ENCODE results near the gene ZNF768. TPM values are rescaled to one million over a fixed set of nuclear protein-coding genes. Genes with fewer than 3 reads are reported as not detected.

Gene ZNF768
- total and polyA plus RNA-seq, 2 of the 13 experiments (the other 11 are each of a cell fraction or from before 2014, with no cell fraction given), result 26.7 to 34.4 TPM

DNA sequence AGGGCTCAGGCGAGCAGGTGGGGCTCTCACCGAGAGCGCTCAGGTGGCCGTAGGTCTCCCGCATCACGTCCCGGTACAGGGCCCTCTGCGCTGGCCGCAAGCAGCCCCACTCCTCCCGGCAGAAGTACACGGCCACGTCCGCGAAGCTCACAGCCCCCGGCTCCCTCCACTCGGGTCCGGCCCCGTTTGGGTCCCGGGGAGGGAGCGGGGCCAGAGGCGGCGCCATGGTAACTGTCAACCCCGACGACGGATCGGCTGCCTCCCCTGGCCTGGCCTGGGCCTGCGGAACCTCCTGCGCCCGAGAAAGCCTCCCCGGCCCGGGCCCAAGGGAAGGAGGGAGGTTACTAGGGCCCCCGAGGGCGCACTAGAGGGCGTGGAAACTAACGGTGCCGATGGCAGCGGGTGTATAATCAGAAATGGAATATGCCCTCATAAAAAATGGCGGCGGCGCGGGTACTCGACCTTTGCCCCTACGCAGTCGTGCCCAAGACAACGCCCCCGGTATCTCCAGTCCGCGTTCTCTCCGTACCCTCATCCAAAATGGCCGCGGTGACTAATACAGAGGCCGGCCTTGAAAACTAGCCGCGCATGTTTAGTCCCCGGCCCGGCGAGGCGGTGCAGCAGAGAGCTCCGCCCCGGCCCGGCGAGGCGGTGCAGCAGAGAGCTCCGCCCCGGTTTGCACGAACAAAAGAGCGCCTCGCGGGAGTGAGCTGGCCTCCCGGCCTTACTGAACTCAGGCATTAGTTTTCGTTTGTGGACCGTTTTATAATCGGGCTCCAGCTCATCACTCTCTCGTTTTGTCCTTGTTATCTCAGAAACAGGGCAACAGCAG, 31.8 kb upstream of the ZNF768 start, which contains the start of gene ZNF764 (continued):
- TF ChIP-seq, protein P1, sequence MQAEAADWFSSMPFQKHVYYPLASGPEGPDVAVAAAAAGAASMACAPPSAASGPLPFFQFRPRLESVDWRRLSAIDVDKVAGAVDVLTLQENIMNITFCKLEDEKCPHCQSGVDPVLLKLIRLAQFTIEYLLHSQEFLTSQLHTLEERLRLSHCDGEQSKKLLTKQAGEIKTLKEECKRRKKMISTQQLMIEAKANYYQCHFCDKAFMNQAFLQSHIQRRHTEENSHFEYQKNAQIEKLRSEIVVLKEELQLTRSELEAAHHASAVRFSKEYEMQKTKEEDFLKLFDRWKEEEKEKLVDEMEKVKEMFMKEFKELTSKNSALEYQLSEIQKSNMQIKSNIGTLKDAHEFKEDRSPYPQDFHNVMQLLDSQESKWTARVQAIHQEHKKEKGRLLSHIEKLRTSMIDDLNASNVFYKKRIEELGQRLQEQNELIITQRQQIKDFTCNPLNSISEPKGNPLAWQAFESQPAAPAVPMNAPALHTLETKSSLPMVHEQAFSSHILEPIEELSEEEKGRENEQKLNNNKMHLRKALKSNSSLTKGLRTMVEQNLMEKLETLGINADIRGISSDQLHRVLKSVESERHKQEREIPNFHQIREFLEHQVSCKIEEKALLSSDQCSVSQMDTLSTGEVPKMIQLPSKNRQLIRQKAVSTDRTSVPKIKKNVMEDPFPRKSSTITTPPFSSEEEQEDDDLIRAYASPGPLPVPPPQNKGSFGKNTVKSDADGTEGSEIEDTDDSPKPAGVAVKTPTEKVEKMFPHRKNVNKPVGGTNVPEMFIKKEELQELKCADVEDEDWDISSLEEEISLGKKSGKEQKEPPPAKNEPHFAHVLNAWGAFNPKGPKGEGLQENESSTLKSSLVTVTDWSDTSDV (CRISPR knock-in tag; IDR thresholded peaks at IDR 0.05), result peak; percentile 85; the same call in 1 of the 2 replicates
- TF ChIP-seq ZNF510 (CRISPR knock-in tag; IDR thresholded peaks at IDR 0.05; ENCODE audit: low read depth), result peak; percentile 67; the same call in 1 of the 2 replicates
- TF ChIP-seq FIP1L1 (IDR thresholded peaks at IDR 0.05; ENCODE audit: borderline replicate concordance, insufficient read depth, low read depth, low read length), result no peak
- no peak; the same call in 1 of the 2 replicates for TF ChIP-seq ZNF709 (CRISPR knock-in tag; IDR thresholded peaks at IDR 0.05)
- TF ChIP-seq NFE2L2 (IDR thresholded peaks at IDR 0.05; ENCODE audit: low read length), result no peak
- TF ChIP-seq ATF7-NPFF (CRISPR knock-in tag; IDR thresholded peaks at IDR 0.05; ENCODE audit: low read depth), result peak; percentile 67; the same call in 1 of the 2 replicates
- TF ChIP-seq ZNF337 (CRISPR knock-in tag; IDR thresholded peaks at IDR 0.05; ENCODE audit: borderline replicate concordance, low read depth), result no peak; the same call in 1 of the 2 replicates
- peak; percentile 89 for TF ChIP-seq ELF1 (CRISPR knock-in tag; IDR thresholded peaks at IDR 0.05)
- 0 out of 2 replicates have a peak, but pooled peaks have one; percentile 86 for TF ChIP-seq NFIB (CRISPR knock-in tag; IDR thresholded peaks at IDR 0.05; ENCODE audit: borderline replicate concordance)
- TF ChIP-seq AGO2 (optimal IDR thresholded peaks at IDR 0.05; ENCODE audit: low read depth, low read length), result peak; percentile 96
- no peak for TF ChIP-seq ZNF17 (CRISPR knock-in tag; IDR thresholded peaks at IDR 0.05)
- TF ChIP-seq KDM1A (CRISPR knock-in tag; IDR thresholded peaks at IDR 0.05), result no peak
- TF ChIP-seq, protein P2, sequence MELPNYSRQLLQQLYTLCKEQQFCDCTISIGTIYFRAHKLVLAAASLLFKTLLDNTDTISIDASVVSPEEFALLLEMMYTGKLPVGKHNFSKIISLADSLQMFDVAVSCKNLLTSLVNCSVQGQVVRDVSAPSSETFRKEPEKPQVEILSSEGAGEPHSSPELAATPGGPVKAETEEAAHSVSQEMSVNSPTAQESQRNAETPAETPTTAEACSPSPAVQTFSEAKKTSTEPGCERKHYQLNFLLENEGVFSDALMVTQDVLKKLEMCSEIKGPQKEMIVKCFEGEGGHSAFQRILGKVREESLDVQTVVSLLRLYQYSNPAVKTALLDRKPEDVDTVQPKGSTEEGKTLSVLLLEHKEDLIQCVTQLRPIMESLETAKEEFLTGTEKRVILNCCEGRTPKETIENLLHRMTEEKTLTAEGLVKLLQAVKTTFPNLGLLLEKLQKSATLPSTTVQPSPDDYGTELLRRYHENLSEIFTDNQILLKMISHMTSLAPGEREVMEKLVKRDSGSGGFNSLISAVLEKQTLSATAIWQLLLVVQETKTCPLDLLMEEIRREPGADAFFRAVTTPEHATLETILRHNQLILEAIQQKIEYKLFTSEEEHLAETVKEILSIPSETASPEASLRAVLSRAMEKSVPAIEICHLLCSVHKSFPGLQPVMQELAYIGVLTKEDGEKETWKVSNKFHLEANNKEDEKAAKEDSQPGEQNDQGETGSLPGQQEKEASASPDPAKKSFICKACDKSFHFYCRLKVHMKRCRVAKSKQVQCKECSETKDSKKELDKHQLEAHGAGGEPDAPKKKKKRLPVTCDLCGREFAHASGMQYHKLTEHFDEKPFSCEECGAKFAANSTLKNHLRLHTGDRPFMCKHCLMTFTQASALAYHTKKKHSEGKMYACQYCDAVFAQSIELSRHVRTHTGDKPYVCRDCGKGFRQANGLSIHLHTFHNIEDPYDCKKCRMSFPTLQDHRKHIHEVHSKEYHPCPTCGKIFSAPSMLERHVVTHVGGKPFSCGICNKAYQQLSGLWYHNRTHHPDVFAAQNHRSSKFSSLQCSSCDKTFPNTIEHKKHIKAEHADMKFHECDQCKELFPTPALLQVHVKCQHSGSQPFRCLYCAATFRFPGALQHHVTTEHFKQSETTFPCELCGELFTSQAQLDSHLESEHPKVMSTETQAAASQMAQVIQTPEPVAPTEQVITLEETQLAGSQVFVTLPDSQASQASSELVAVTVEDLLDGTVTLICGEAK (IDR thresholded peaks at IDR 0.05), result no peak
- TF ChIP-seq, protein P2 (CRISPR knock-in tag; IDR thresholded peaks at IDR 0.05), result peak; percentile 81
- TF ChIP-seq, protein P3, sequence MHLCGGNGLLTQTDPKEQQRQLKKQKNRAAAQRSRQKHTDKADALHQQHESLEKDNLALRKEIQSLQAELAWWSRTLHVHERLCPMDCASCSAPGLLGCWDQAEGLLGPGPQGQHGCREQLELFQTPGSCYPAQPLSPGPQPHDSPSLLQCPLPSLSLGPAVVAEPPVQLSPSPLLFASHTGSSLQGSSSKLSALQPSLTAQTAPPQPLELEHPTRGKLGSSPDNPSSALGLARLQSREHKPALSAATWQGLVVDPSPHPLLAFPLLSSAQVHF (CRISPR knock-in tag; IDR thresholded peaks at IDR 0.05), result peak; percentile 65; the same call in 1 of the 2 replicates

All from HepG2 (cell line).